Measurements from ENCODE around the gene ECD. TPM values are rescaled to one million over a fixed set of nuclear protein-coding genes. Genes with fewer than 3 reads are reported as not detected.

Gene ECD
- polyA plus RNA-seq, 3 donors: 14.1 to 20.2 (median 16.7) TPM

DNA sequence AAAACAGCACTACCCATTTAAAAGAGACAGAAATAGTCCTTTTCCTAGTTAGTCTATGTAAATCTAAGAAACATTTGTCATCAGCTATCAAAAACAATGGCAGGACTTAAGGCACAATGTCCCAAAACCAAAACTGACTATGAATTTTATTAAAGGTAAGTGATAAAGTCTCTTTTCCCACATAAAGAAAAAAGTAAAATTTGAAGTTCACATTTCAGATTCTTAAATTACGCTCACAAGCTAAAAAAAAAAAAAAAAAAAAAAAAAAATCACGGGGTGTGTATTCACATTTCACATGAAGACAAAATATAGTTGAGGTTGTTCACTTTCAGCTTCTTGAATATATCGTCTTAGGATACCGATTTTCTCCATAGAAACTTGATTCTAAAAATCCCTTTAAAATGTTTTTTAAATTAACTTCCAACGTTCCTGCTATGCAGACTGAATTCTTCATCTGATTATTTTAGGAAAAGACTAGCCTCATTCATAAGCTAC is 72.8 kb downstream of the ECD start:
- TF ChIP-seq, protein P1, sequence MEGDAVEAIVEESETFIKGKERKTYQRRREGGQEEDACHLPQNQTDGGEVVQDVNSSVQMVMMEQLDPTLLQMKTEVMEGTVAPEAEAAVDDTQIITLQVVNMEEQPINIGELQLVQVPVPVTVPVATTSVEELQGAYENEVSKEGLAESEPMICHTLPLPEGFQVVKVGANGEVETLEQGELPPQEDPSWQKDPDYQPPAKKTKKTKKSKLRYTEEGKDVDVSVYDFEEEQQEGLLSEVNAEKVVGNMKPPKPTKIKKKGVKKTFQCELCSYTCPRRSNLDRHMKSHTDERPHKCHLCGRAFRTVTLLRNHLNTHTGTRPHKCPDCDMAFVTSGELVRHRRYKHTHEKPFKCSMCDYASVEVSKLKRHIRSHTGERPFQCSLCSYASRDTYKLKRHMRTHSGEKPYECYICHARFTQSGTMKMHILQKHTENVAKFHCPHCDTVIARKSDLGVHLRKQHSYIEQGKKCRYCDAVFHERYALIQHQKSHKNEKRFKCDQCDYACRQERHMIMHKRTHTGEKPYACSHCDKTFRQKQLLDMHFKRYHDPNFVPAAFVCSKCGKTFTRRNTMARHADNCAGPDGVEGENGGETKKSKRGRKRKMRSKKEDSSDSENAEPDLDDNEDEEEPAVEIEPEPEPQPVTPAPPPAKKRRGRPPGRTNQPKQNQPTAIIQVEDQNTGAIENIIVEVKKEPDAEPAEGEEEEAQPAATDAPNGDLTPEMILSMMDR (IDR thresholded peaks at IDR 0.05): no peak
- Histone ChIP-seq H3K27me3 (ENCODE audit: control insufficient read depth in 2 of 2, insufficient read depth in 2 of 2, low read length in 2 of 2) (no peaks in the 10 kb centered on the region), H4K20me1 (ENCODE audit: insufficient read depth, low read length) (peaks cover 35% of the 10 kb centered on the region), H3K79me2 (ENCODE audit: insufficient read depth, low read length) (peaks cover 55% of the 10 kb centered on the region), H2AFZ (ENCODE audit: insufficient read depth, low read depth, low read length, poor library complexity, severe bottlenecking) (peak overlapping the region; percentile 88), H3K4me2 (replicated peaks; ENCODE audit: extremely low read depth, low read length, poor library complexity, severe bottlenecking) (peak overlapping the region; percentile 95), H3K9ac (ENCODE audit: insufficient read depth, low read length, poor library complexity, severe bottlenecking) (peak overlapping the region; percentile 87), H3K4me1 (ENCODE audit: control insufficient read depth in 1 of 2, insufficient read depth in 2 of 2, low read length in 2 of 2) (peaks cover 16 to 26% of the 10 kb centered on the region in 2 donors), H3K36me3 (replicated peaks in 1 of 2; ENCODE audit: control insufficient read depth in 1 of 2, insufficient read depth in 2 of 2, low read length in 2 of 2) (peaks cover 2 to 8% of the 10 kb centered on the region in 2 donors), H3K4me3 (replicated peaks in 1 of 3; ENCODE audit: low read depth in 2 of 3, low read length in 3 of 3) (peak overlapping the region; percentile 58 to 98 (median 93)), H3K27ac (ENCODE audit: low read depth in 1 of 2, low read length in 2 of 2) (peak overlapping the region; percentile 92 to 96), H3K9me3 (replicated peaks in 1 of 2; ENCODE audit: control insufficient read depth in 1 of 2, insufficient read depth in 1 of 2, low read length in 2 of 2) (no peaks in the 10 kb centered on the region)
- Mint-ChIP-seq H3K9me3 (no peaks in the 10 kb centered on the region), H3K4me3 (peak overlapping the region; percentile 95 to 96), H3K27me3 (ENCODE audit: low read depth in 3 of 3) (no peaks in the 10 kb centered on the region), H3K27ac (peak overlapping the region; percentile 87 to 97 (median 95)), H3K4me1 (peaks cover 30% of the 10 kb centered on the region), H3K36me3 (peaks cover 9 to 11% of the 10 kb centered on the region in 2 donors)
- WGBS (ENCODE audit: insufficient coverage): no CpG with 5 or more reads among the region's 5 CpGs
- intact Hi-C loops (cut with micrococcal nuclease): loop anchor here (5.0 to 10.0 kb wide), 3 partner anchors 50 to 152 kb away; partner anchors contain the start of genes DNAJC9 (in 1 of the 2), ECD (in 1 of the 2) and FAM149B1 (in 1 of the 2)
- no peak for DNase-seq

DNA sequence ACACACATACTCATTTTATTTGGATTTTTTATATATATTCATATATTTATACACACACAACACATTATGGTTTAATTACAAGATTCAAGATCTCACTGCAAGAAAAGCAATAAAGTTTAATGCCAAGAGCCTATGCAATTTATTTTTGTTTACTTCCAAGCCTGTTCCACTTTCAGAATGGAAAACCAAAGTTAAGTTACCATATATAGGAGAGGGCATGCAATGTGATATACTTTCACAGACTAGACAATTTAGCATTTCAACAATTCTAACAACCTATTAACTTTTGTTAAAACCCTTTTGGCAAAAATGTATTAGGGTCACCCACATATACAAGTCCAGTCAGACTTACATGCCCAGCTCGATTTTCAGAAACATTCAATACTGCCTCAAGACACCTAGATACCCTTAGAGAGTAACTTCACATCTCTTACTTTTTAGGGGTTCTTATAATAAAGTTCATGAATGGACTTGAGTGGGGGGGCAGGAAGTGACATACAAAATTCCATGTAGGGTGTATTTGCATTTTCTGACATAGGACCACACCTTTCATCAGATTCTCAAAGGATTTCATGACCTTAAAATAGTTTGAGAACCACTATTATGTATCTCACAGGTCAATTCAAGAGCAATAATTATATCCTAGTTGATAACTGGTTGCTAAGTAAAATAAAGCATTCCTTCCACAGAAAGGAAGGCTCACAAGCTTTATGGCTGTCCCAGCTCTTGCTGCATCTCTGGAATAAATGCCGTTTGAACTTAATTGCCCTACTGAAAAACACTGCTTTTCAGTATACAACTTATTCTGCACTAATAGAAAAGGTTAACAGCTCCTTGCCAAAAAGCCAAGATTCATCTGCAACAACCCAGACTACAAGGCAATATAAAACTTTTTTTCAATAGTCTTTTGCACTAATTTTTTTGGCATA is 73.6 kb downstream of the ECD start:
- peaks cover 63% of the 10 kb centered on the region for H3K79me2 ChIP-seq (ENCODE audit: insufficient read depth, low read length)
- H3K9me3 ChIP-seq (replicated peaks in 1 of 2; ENCODE audit: control insufficient read depth in 1 of 2, insufficient read depth in 1 of 2, low read length in 2 of 2): no peaks in the 10 kb centered on the region
- TF ChIP-seq, protein P1 (IDR thresholded peaks at IDR 0.05): no peak
- Mint-ChIP-seq H3K27me3 (ENCODE audit: low read depth in 3 of 3) (no peaks in the 10 kb centered on the region), H3K9me3 (no peaks in the 10 kb centered on the region), H3K27ac (peak overlapping the region in 1 of 7 donors; percentile 97), H3K4me1 (peaks cover 30% of the 10 kb centered on the region), H3K4me3 (no peak overlapping the region), H3K36me3 (peaks cover 3 to 5% of the 10 kb centered on the region in 2 donors)
- H3K4me3 ChIP-seq (replicated peaks in 1 of 3; ENCODE audit: low read depth in 2 of 3, low read length in 3 of 3): peak overlapping the region in 1 of 3 experiments; percentile 98
- intact Hi-C loops (cut with micrococcal nuclease): loop anchor here in 1 of 2 donors (10.0 kb wide), 1 partner anchor 51 kb away; no protein-coding TSS in a partner anchor
- peaks cover 16 to 26% of the 10 kb centered on the region in 2 donors for H3K4me1 ChIP-seq (ENCODE audit: control insufficient read depth in 1 of 2, insufficient read depth in 2 of 2, low read length in 2 of 2)
- H3K27me3 ChIP-seq (ENCODE audit: control insufficient read depth in 2 of 2, insufficient read depth in 2 of 2, low read length in 2 of 2): no peaks in the 10 kb centered on the region
- H3K36me3 ChIP-seq (replicated peaks in 1 of 2; ENCODE audit: control insufficient read depth in 1 of 2, insufficient read depth in 2 of 2, low read length in 2 of 2): peaks cover 0 to under 1% of the 10 kb centered on the region in 2 donors
- no peak overlapping the region for H2AFZ ChIP-seq (ENCODE audit: insufficient read depth, low read depth, low read length, poor library complexity, severe bottlenecking)
- no peak overlapping the region for H3K27ac ChIP-seq (ENCODE audit: low read depth in 1 of 2, low read length in 2 of 2)
- H3K4me2 ChIP-seq (replicated peaks; ENCODE audit: extremely low read depth, low read length, poor library complexity, severe bottlenecking): peak overlapping the region; percentile 95
- peaks cover 43% of the 10 kb centered on the region for H4K20me1 ChIP-seq (ENCODE audit: insufficient read depth, low read length)
- no peak overlapping the region for H3K9ac ChIP-seq (ENCODE audit: insufficient read depth, low read length, poor library complexity, severe bottlenecking)
- DNase-seq: no peak
- WGBS (ENCODE audit: insufficient coverage): 100% methylated on average over 1 of the region's 2 CpGs
